ENCODE results near the gene MYO1B. TPM values are rescaled to one million over a fixed set of nuclear protein-coding genes. Genes with fewer than 3 reads are reported as not detected.
A peak's percentile ranks its signal among the peaks of the same experiment; 100 is the strongest.

Gene MYO1B
- total RNA-seq, 1 experiment from 2014 or later: 241 TPM

DNA sequence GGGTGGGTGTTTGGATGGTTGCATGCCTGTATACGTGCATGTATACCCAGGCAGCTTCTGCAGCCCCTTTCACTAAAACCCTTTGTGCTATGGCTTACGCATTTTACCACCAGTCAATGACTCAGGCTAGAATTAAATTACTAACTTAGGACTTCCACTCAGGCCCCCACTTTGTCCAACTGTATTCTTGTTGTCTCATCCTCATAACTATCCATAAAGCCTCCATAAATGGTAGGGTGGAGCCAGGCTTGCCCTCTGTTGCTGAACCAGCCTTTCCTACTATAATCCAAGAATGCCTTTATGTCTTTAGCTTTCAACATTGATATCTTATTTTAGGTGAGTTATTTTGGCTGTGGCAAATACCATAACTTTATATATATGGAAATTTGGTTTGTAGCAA lies 119.9 kb downstream of the MYO1B start:
- ChIA-PET CTCF (interaction anchor here (0.6 to 1.1 kb wide), 5 partner anchors 9 to 312 kb away, joined by 3 read pairs; no protein-coding TSS in a partner anchor), POLR2A (interaction anchor here (1.0 kb wide), 1 partner anchor 55 kb away, joined by 3 read pairs; no protein-coding TSS in a partner anchor)
- Mint-ChIP-seq H3K9me3 (ENCODE audit: unreplicated experiment) (no peaks in the 10 kb centered on the region), H3K27ac (ENCODE audit: low read depth, unreplicated experiment) (no peak overlapping the region), H3K4me1 (ENCODE audit: insufficient read depth, unreplicated experiment) (peaks cover 10% of the 10 kb centered on the region), H3K36me3 (ENCODE audit: insufficient read depth, unreplicated experiment) (peaks cover 65% of the 10 kb centered on the region), H3K4me3 (ENCODE audit: unreplicated experiment) (no peak overlapping the region), H3K27me3 (ENCODE audit: insufficient read depth, unreplicated experiment) (no peaks in the 10 kb centered on the region)
- intact Hi-C loops (cut with micrococcal nuclease): no loop called here
- DNase-seq (ENCODE audit: unreplicated experiment): no peak
- no TSS peak for BruUV-seq (replicated peaks)
- TF ChIP-seq, protein P1, sequence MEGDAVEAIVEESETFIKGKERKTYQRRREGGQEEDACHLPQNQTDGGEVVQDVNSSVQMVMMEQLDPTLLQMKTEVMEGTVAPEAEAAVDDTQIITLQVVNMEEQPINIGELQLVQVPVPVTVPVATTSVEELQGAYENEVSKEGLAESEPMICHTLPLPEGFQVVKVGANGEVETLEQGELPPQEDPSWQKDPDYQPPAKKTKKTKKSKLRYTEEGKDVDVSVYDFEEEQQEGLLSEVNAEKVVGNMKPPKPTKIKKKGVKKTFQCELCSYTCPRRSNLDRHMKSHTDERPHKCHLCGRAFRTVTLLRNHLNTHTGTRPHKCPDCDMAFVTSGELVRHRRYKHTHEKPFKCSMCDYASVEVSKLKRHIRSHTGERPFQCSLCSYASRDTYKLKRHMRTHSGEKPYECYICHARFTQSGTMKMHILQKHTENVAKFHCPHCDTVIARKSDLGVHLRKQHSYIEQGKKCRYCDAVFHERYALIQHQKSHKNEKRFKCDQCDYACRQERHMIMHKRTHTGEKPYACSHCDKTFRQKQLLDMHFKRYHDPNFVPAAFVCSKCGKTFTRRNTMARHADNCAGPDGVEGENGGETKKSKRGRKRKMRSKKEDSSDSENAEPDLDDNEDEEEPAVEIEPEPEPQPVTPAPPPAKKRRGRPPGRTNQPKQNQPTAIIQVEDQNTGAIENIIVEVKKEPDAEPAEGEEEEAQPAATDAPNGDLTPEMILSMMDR (IDR thresholded peaks at IDR 0.05; ENCODE audit: unreplicated experiment): no peak

DNA sequence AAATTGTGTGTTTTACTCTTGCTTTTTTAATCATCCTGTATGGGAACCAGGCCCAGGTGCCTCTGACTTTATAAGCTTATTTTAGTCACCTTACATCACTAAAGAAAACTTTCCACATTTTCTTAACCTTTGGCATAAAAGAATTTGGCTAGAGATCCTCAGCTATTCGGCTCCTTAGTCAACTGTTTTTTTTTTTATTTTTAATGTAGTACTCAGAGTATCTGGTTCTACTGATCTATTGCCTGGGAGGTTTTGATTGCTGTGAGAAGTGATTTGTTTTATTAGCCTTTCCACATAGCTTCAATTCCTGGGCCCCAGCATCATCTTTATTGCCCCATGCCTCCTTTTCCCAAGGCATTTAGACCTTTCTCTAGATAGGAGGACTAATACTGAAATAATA lies 121.0 kb downstream of the MYO1B start:
- Mint-ChIP-seq H3K36me3 (ENCODE audit: insufficient read depth, unreplicated experiment) (peaks cover 67% of the 10 kb centered on the region), H3K27ac (ENCODE audit: low read depth, unreplicated experiment) (no peak overlapping the region), H3K4me3 (ENCODE audit: unreplicated experiment) (no peak overlapping the region), H3K9me3 (ENCODE audit: unreplicated experiment) (no peaks in the 10 kb centered on the region), H3K4me1 (ENCODE audit: insufficient read depth, unreplicated experiment) (peaks cover under 1% of the 10 kb centered on the region), H3K27me3 (ENCODE audit: insufficient read depth, unreplicated experiment) (no peaks in the 10 kb centered on the region)
- TF ChIP-seq, protein P1 (IDR thresholded peaks at IDR 0.05; ENCODE audit: unreplicated experiment): no peak
- intact Hi-C loops (cut with micrococcal nuclease): no loop called here
- POLR2A ChIA-PET: interaction anchor here (1.0 to 1.1 kb wide), 3 partner anchors 11 to 56 kb away, joined by 3 read pairs; no protein-coding TSS in a partner anchor
- CTCF ChIA-PET: interaction anchor here (0.6 to 2.8 kb wide), 4 partner anchors 9 to 314 kb away, joined by 3 to 13 read pairs (median 6); no protein-coding TSS in a partner anchor
- BruUV-seq (replicated peaks): no TSS peak
- DNase-seq (ENCODE audit: unreplicated experiment): no peak

DNA sequence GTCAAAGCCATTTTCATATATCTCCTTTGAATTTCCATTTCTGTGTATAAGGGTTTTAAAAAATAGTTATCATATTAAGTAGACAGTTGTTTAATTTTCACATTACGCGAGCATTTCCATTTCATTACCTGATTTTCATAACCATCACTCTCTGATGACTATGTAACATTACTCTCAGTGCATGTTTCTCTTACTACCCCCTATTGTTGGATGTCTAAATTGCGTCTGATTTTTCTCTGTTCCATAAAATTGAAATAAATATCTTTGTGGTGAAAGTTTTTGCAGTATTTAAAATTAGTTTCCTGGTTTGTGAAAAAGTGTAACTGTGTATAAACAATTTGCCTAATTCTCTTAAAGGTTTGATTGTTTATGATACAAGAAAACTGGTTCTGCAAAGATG lies 123.8 kb downstream of the MYO1B start:
- Mint-ChIP-seq H3K36me3 (ENCODE audit: insufficient read depth, unreplicated experiment) (peaks cover 67% of the 10 kb centered on the region), H3K27ac (ENCODE audit: low read depth, unreplicated experiment) (no peak overlapping the region), H3K9me3 (ENCODE audit: unreplicated experiment) (no peaks in the 10 kb centered on the region), H3K4me1 (ENCODE audit: insufficient read depth, unreplicated experiment) (no peaks in the 10 kb centered on the region), H3K4me3 (ENCODE audit: unreplicated experiment) (no peak overlapping the region), H3K27me3 (ENCODE audit: insufficient read depth, unreplicated experiment) (no peaks in the 10 kb centered on the region)
- no peak for DNase-seq (ENCODE audit: unreplicated experiment)
- intact Hi-C loops (cut with micrococcal nuclease): loop anchor here (1.0 kb wide), 2 partner anchors 124 to 204 kb away; partner anchors contain the start of gene MYO1B
- TF ChIP-seq, protein P1 (IDR thresholded peaks at IDR 0.05; ENCODE audit: unreplicated experiment): peak; percentile 35
- POLR2A ChIA-PET: no interaction called here
- no TSS peak for BruUV-seq (replicated peaks)
- CTCF ChIA-PET: interaction anchor here (0.7 to 0.9 kb wide), 3 partner anchors 198 to 265 kb away, joined by 3 read pairs; no protein-coding TSS in a partner anchor

DNA sequence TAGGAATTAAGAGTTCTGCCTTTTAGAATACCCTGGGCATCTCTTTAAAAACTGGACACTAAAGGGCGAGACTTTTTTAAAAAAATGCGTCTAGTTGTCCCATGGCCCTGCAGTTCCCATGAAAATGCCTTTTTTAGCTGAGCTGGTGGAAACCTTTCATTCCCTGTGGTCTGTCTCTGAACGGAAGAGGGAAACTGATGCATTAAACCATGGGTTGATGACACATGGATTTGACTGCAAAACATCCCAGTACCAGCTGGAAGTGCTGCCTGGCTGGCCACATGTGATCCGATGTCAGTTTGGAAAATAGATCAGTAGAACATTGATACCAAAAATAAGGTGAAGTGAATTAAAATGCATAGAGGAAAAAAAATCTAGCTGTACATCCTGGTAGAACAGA lies 129.2 kb downstream of the MYO1B start:
- H3K4me3 Mint-ChIP-seq (ENCODE audit: unreplicated experiment): no peak overlapping the region
- no peak overlapping the region for H3K27ac Mint-ChIP-seq (ENCODE audit: low read depth, unreplicated experiment)
- H3K4me1 Mint-ChIP-seq (ENCODE audit: insufficient read depth, unreplicated experiment): peaks cover 23% of the 10 kb centered on the region
- H3K36me3 Mint-ChIP-seq (ENCODE audit: insufficient read depth, unreplicated experiment): peaks cover 59% of the 10 kb centered on the region
- DNase-seq (ENCODE audit: unreplicated experiment): no peak
- CTCF ChIA-PET: interaction anchor here (0.6 to 0.9 kb wide), 4 partner anchors 8 to 165 kb away, joined by 3 to 6 read pairs (median 3); no protein-coding TSS in a partner anchor
- TF ChIP-seq, protein P1 (IDR thresholded peaks at IDR 0.05; ENCODE audit: unreplicated experiment): no peak
- intact Hi-C loops (cut with micrococcal nuclease): no loop called here
- no peaks in the 10 kb centered on the region for H3K9me3 Mint-ChIP-seq (ENCODE audit: unreplicated experiment)
- no peaks in the 10 kb centered on the region for H3K27me3 Mint-ChIP-seq (ENCODE audit: insufficient read depth, unreplicated experiment)
- POLR2A ChIA-PET: interaction anchor here (1.0 kb wide), 1 partner anchor 207 kb away, joined by 4 read pairs; no protein-coding TSS in a partner anchor
- BruUV-seq (replicated peaks): no TSS peak

Measured in MCF 10A (cell line).